Peyer's patch (tissue), 4 donors: Measurements from ENCODE around the gene ANKFN1. TPM values are rescaled to one million over a fixed set of nuclear protein-coding genes. Genes with fewer than 3 reads are reported as not detected.

Experiments
- DNase-seq, 3 donors: peaks; one replicate each; pipeline ENCODE4 v3.0.0-alpha.2; 2017 to 2019
- H3K27ac ChIP-seq, 4 donors: fragments of 200-600 bp; sonication (generic); one replicate each; pipeline ENCODE4 v1.5.1; 2016 to 2019
- H3K27me3 ChIP-seq, 2 donors: fragments of 200-600 bp; sonication (generic); one replicate each; pipeline ENCODE4 v1.5.1; 2019
- H3K36me3 ChIP-seq, 3 donors: fragments of 200-600 bp; sonication (generic); one replicate each; pipeline ENCODE4 v1.5.1; 2016 to 2019
- H3K4me1 ChIP-seq, 4 donors: fragments of 200-600 bp; sonication (generic); one replicate each; pipeline ENCODE4 v1.5.1; 2016 to 2019
- H3K4me3 ChIP-seq, 4 donors: fragments of 200-600 bp; sonication (generic); 1 replicate in 3 of 4; 2 replicates in 1 of 4; pipeline ENCODE4 v1.5.1; 2016 to 2019; ENCODE audit warnings: mild to moderate bottlenecking in 1 of 4
- H3K9me3 ChIP-seq, 4 donors: fragments of 200-600 bp; sonication (generic); one replicate each; pipeline ENCODE4 v1.5.1; 2016 to 2019; ENCODE audit warnings: mild to moderate bottlenecking in 1 of 4
- POLR2A ChIP-seq, 2 donors: fragments of 450-650 bp; IDR thresholded peaks; one replicate each; pipeline ENCODE4 v1.5.1; 2017; ENCODE audit warnings: antibody characterized with exemption in 2 of 2, mild to moderate bottlenecking in 2 of 2, moderate library complexity in 2 of 2
- total RNA-seq, 4 donors: library from RNA; depleted of rRNA; stranded (reverse); fragments of >200 nt; gene quantifications; one replicate each; pipeline ENCODE4 v1.1.0, GENCODE V29; 2016
- TF ChIP-seq, protein P1 (sequence below), 6 experiments: fragments of 450-650 bp in 4 of 6; fragments of 200-600 bp in 2 of 6; sonication (generic) in 1 of 6; IDR thresholded peaks; one replicate each; pipeline ENCODE4 v1.5.1; 2017 to 2019; ENCODE audit warnings: antibody characterized with exemption in 6 of 6, mild to moderate bottlenecking in 3 of 6, moderate library complexity in 1 of 6

ANKFN1 gene
- total RNA-seq, 4 donors from 2014 or later: 0.95 to 2.0 (median 1.6) TPM; not detected in 1

DNA sequence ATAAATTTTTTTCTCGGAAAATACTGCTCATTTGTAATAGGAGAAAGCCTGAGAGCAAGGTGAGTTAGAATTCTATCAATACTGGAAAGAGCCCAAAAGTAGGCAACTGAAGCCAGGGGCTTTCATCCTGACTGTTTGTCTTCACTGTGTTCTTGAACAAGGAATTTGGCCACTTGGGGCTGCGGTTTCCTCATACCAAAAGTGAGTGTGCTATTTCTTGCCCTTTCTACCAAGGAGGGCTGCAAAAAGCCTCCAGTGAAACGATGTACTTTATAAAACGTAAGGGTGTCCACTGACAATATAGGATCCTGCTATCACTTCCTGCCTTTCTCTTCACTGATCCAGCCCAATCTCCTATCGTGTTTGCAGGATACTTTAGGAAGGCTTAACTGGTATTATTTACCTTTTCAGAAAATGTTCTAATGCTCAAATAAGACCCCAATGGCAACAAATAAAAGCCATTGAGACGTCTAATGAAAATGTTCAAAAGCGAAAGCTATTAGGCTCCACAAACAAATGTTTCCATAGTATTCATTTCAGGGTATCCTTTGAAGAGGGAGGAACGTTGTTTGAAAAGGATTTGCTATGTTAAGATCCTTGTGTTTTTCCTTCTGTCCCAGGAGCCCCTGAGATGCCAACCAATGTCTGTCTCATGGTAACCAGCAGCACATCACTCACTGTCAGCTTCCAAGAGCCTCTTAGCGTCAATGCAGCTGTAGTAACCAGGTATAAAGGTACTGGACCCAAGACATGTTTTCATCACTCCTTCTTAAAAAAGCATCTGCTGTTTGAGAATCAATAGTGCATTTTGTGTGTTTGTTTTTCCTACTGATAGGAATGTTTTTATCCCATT is 220.9 kb downstream of the ANKFN1 start:
- TF ChIP-seq POLR2A (IDR thresholded peaks at IDR 0.05): no peak
- TF ChIP-seq, protein P1, sequence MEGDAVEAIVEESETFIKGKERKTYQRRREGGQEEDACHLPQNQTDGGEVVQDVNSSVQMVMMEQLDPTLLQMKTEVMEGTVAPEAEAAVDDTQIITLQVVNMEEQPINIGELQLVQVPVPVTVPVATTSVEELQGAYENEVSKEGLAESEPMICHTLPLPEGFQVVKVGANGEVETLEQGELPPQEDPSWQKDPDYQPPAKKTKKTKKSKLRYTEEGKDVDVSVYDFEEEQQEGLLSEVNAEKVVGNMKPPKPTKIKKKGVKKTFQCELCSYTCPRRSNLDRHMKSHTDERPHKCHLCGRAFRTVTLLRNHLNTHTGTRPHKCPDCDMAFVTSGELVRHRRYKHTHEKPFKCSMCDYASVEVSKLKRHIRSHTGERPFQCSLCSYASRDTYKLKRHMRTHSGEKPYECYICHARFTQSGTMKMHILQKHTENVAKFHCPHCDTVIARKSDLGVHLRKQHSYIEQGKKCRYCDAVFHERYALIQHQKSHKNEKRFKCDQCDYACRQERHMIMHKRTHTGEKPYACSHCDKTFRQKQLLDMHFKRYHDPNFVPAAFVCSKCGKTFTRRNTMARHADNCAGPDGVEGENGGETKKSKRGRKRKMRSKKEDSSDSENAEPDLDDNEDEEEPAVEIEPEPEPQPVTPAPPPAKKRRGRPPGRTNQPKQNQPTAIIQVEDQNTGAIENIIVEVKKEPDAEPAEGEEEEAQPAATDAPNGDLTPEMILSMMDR (IDR thresholded peaks at IDR 0.05): no peak
- Histone ChIP-seq H3K4me3 (no peak overlapping the region), H3K27ac (no peak overlapping the region), H3K4me1 (no peaks in the 10 kb centered on the region), H3K9me3 (no peaks in the 10 kb centered on the region), H3K36me3 (no peaks in the 10 kb centered on the region), H3K27me3 (no peaks in the 10 kb centered on the region)
- no peak for DNase-seq

DNA sequence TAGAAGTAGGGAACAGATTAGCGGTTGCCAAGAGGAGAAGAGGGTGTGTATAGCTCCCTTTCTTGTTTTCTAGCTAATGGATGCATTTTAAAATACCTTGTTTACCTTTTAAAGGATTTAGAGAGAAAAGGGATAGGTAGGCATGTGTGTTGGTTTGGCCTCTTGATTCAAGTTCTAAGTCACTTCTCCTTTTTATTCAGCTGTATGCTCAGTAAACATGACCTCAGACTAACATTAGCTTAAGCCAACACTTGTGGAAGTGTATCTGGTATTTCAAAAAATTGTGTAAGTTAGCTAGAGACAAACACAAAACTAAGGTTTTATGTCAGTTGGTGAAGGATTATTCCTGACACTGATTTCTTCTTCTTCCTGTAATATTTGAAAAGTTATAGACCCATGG is 236.1 kb downstream of the ANKFN1 start:
- H3K36me3 ChIP-seq: no peaks in the 10 kb centered on the region
- no peak overlapping the region for H3K4me3 ChIP-seq
- TF ChIP-seq, protein P1 (IDR thresholded peaks at IDR 0.05): no peak
- TF ChIP-seq POLR2A (IDR thresholded peaks at IDR 0.05): no peak
- H3K27me3 ChIP-seq: no peaks in the 10 kb centered on the region
- H3K27ac ChIP-seq: no peak overlapping the region
- H3K4me1 ChIP-seq: no peaks in the 10 kb centered on the region
- no peak for DNase-seq
- H3K9me3 ChIP-seq: no peaks in the 10 kb centered on the region

DNA sequence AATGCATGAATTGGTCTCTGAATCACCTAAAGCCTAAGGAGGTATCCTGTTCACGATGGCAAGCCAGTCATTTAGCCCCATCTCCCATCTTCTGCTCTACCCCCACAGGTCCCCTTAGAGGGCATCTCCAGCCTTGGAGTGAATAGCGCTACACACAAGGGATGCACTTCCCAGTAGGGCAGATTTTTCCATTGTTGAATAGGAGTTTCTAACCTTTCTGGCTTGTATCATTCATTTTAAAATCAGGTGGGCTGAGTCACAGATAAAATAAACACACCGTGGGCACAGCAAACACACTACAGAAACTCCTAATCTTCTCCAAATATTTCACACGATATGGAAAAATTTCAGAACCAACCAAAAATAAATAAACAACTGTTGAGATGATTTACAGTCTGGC is 239.0 kb downstream of the ANKFN1 start:
- no peak for DNase-seq
- Histone ChIP-seq H3K27me3 (no peaks in the 10 kb centered on the region), H3K9me3 (no peaks in the 10 kb centered on the region), H3K36me3 (no peaks in the 10 kb centered on the region), H3K4me3 (no peak overlapping the region), H3K4me1 (no peaks in the 10 kb centered on the region), H3K27ac (no peak overlapping the region)
- TF ChIP-seq POLR2A (IDR thresholded peaks at IDR 0.05): no peak
- TF ChIP-seq, protein P1 (IDR thresholded peaks at IDR 0.05): no peak

DNA sequence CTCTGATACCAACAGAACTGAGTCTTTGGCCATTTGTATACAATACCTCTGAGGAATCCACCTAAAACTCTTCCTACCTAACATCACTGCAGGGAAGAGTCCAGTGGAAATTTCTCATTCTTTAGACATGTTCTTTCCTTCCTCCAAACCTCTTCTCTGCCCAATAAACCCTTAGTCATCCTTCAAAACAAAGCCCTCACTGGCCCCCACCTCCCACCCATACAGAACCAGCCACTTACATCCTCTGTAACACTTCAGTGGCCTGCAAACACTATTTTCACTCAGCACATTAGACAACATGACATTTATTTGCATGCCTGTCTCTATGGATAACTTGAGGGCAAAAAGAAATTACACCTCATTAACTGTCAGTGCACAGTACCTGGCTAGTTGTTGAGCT is 239.9 kb downstream of the ANKFN1 start:
- no peak overlapping the region for H3K4me3 ChIP-seq
- no peaks in the 10 kb centered on the region for H3K36me3 ChIP-seq
- no peaks in the 10 kb centered on the region for H3K4me1 ChIP-seq
- H3K27ac ChIP-seq: no peak overlapping the region
- no peaks in the 10 kb centered on the region for H3K27me3 ChIP-seq
- no peaks in the 10 kb centered on the region for H3K9me3 ChIP-seq
- DNase-seq: no peak
- TF ChIP-seq, protein P1 (IDR thresholded peaks at IDR 0.05): no peak
- TF ChIP-seq POLR2A (IDR thresholded peaks at IDR 0.05): no peak

DNA sequence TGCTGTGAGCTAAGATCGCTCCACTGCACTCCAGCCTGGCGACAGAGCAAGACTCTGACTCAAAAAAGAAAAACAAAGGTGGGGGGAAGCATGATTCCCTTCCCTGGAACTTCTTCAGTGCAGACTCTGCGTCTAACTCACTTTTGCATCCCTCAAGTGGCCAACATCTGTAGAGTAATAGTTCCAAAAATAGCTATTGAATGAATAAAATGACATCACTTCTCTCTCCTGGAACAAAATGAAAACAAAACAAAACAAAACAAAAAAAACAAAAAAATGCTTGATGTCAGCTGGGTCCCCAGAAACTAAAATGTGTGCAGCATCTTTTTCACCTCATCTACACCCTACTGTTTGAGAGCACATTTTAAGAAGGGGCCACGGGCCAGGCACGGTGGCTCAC is 242.5 kb downstream of the ANKFN1 start:
- no peaks in the 10 kb centered on the region for H3K27me3 ChIP-seq
- H3K27ac ChIP-seq: no peak overlapping the region
- H3K4me1 ChIP-seq: no peaks in the 10 kb centered on the region
- no peak overlapping the region for H3K4me3 ChIP-seq
- no peak for DNase-seq
- no peaks in the 10 kb centered on the region for H3K9me3 ChIP-seq
- no peaks in the 10 kb centered on the region for H3K36me3 ChIP-seq
- TF ChIP-seq, protein P1 (IDR thresholded peaks at IDR 0.05): no peak
- TF ChIP-seq POLR2A (IDR thresholded peaks at IDR 0.05): no peak
